GM23248 (cell line): Measurements from ENCODE around the gene NAALADL2.

Source experiments
- EZH2 ChIP-seq: fragments of 200-600 bp; sonication (generic); IDR thresholded peaks from 2 replicates; pipeline ENCODE4 v1.6.1; 2018; ENCODE audit warnings: antibody characterized with exemption, mild to moderate bottlenecking; ENCODE audit not compliant: insufficient read depth, poor library complexity, severe bottlenecking
- EZH2phosphoT487 ChIP-seq: fragments of 200-600 bp; sonication (generic); IDR thresholded peaks from 2 replicates; pipeline ENCODE4 v1.6.1; 2018; ENCODE audit warnings: antibody characterized with exemption, moderate library complexity, mild to moderate bottlenecking, low read depth; ENCODE audit not compliant: insufficient read depth

- no peak for TF ChIP-seq EZH2
- no peak for TF ChIP-seq EZH2phosphoT487
Observed at GRCh38 chr3:175193815-175194518, 334.8 kb downstream of the NAALADL2 start.
